22Rv1 (cell line): Measurements from ENCODE around the gene ST8SIA1.

ENCODE experiments used
- H3K27ac ChIP-seq: fragments of 450-650 bp; 2 replicates; pipeline ENCODE4 v1.5.1; 2017
- CTCF ChIP-seq: fragments of 450-650 bp; IDR thresholded peaks from 2 replicates; pipeline ENCODE4 v1.5.1; 2017; ENCODE audit warnings: mild to moderate bottlenecking
- ZFX ChIP-seq: fragments of 450-650 bp; IDR thresholded peaks from 2 replicates; pipeline ENCODE4 v1.6.1; 2017; ENCODE audit warnings: antibody characterized with exemption, borderline replicate concordance

ST8SIA1 gene

DNA sequence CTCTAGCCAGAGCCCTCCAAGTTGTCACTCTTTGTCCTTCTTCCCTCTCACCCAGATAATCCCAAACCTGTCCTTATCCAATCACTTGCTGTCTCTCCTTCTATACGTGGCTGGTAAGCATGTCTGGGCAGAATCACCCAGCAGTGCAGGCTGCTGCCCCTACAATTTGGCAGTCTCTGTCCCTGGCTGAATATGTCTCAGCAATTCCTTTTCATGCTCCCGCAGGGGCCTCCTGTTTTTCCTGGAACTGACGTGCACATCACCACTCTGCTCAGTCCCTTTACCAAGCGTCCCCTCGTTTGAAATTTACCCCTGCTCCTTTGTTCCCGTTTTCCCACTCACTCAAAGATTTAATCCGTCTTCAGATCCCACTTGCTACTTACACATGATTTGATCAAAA lies 80.0 kb downstream of the ST8SIA1 start:
- TF ChIP-seq ZFX (no peak), CTCF (no peak)
- no peak overlapping the region for H3K27ac ChIP-seq

- TF ChIP-seq ZFX (no peak), CTCF (no peak)
- no peak overlapping the region for H3K27ac ChIP-seq
These were observed 82.5 kb downstream of the ST8SIA1 start for GRCh38 chr12:22252057-22252456.

DNA sequence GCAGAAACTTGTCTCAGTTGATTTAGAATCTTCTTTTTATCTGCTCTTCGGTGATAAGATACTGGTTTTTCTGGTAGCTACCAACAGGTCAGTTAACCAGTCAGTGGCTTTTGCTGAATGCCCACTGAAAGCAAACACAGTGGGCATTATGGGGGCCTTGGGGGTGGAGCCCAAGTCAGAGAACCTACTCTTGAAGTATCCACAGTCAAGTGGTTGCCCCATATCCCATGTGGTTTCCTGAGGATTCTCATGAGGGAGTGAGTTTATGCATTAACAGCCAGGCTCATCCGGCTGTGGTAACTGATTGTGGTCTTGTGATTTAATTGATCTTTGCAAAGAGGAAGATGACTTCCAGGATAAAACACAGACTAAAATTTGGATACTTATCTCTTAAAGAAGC lies 83.7 kb downstream of the ST8SIA1 start:
- TF ChIP-seq ZFX, result no peak
- TF ChIP-seq CTCF, result no peak
- no peak overlapping the region for H3K27ac ChIP-seq

DNA sequence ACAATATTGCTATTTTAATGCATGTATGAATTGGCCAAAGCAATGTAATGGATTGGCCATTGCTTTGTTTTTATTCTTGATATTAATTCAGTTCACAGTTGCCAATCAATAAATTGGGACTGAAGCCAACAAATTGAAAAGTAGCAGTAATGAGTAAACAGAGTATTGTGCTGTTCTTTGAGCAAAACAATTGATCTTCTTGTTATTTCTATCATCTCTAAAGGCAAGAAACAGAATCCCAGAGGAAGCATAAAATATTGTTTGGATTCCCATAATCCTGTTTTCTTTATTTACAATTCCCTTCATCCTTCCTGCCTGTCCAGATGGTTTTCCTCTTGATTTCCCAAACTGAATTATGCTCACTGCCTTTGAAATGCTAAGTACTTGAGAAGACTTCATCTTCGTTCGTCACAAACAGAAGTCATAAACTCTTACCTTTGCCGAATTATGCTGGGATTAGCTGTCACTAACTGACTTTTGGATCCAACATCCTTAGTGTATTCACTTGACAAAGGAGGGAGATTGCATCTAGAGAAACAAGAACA lies 85.9 kb downstream of the ST8SIA1 start:
- TF ChIP-seq CTCF (no peak), ZFX (no peak)
- no peak overlapping the region for H3K27ac ChIP-seq

- no peak for TF ChIP-seq ZFX
- TF ChIP-seq CTCF, result no peak
- no peak overlapping the region for H3K27ac ChIP-seq
These were observed 86.4 kb downstream of the ST8SIA1 start for GRCh38 chr12:22248121-22248520.

DNA sequence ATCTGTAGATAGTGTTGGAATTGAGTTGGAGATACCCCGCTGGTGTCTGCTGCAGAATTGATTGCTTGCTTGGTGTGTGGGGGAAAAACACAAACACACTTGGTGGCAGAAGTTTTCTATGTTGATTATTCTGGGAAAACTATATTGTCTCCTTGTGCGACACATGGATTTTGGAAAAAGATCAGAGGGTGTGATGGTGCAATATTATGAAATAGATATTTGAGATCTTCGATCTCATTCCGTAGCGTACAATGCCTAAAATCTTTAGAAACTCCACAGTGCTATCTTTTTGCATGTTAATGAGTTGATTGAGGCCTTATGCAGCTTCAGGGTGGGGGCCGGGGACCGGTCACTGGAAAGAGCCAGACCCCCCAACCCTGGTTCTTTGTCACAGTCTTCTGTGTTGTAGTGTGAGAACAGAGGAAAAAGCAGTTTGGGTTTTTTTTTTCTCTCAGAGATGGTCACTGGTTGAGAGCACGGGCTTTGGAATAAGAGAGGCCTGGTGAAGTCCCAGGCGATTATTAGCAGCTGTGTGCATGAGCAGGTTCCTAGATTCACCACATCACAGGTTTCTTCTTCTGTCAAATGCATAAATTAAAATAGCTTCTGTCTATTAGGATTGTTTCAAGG lies 88.2 kb downstream of the ST8SIA1 start:
- TF ChIP-seq ZFX (no peak), CTCF (no peak)
- H3K27ac ChIP-seq, result no peak overlapping the region

GRCh38 chr12:22242726-22243125 lies 91.8 kb downstream of the ST8SIA1 start:
- TF ChIP-seq ZFX (no peak), CTCF (no peak)

More at GRCh38 chr12:22242726-22243125, 91.8 kb downstream of the ST8SIA1 start:
- no peak overlapping the region for H3K27ac ChIP-seq
